Stimulated activated CD8-positive, alpha-beta memory T cell treated with anti-CD3 and anti-CD28 coated beads, Interleukin-2, amount 100 ng/mL, for 48 hours (primary cell): Measurements from ENCODE around the gene ADRA2B.
"Not testable (repeated sequence)": the region's sequence is repeated elsewhere in the genome, so short reads cannot be mapped to it uniquely, and the experiment has no call there.

Experiments used
- DNase-seq, 2 donors: peaks; one replicate each; pipeline ENCODE4 v3.0.0-alpha.2; 2020; ENCODE audit warnings: low read depth in 2 of 2

Gene ADRA2B

GRCh38 chr2:96116424-96116878, at the start of gene ADRA2B:
Gene ADRA2B (minus strand): TSS chr2:96116571. CDS start chr2:96116149, 422 bp downstream.
- peak; percentile 65 to 67 for DNase-seq

- no peak for DNase-seq
Observed at GRCh38 chr2:96164459-96165184, 48.3 kb upstream of the ADRA2B start.

DNA sequence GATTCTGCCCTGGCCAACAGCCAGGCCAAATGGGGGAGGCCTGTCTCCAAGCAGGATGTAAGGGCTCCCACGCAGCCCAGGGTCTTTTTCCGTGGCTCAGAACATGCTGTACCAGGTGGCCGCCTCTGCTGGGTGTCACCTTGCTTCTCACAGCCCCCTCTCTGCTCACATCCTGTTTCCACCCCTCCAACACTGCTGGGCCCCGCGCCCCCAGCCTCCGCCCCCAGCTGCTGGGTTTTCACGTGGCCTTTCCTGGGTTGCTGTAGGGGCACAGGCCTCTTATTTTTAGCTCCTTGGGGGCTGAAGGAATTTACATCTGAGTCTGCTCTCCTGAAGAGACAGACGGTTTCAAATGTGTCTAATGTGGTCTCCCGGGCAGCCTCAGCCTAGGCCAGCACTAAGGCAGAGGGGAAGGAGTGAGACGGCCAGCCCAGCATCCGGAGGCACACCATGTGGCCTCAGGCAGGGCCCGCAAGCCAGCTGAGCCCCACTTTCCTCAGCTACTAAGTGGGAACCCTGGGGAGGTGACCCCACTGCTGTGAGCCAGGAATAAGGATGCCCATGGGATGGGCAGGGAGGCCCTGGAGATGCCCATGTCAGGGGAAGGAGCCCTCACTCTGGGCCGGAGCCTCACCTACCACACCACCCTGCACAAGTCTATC, 47.5 kb upstream of the ADRA2B start:
- DNase-seq, result peak; percentile 78 to 87

DNA sequence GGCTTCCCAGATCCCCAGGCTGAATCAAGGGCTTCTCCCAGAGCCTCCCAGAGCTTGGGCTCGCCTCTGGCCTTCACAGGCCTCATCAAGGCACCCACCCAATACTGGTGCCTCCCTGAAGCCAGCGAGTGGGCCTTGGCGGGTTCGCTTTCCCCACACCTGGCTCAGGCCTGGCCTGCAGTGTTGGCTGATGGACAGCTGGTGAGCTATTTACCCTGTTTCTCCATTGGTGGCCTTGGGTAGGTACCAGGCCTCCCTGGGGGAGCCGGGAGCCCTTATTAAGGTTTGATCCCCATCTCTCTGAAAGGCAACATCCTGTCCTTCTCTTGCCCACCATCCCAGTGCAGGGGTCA, 47.0 kb upstream of the ADRA2B start:
- no peak for DNase-seq

- no peak for DNase-seq
Observed at GRCh38 chr2:96161898-96162297, 45.5 kb upstream of the ADRA2B start.

GRCh38 chr2:96160366-96160765, 44.0 kb upstream of the ADRA2B start:
- DNase-seq, result not testable (repeated sequence)

DNA sequence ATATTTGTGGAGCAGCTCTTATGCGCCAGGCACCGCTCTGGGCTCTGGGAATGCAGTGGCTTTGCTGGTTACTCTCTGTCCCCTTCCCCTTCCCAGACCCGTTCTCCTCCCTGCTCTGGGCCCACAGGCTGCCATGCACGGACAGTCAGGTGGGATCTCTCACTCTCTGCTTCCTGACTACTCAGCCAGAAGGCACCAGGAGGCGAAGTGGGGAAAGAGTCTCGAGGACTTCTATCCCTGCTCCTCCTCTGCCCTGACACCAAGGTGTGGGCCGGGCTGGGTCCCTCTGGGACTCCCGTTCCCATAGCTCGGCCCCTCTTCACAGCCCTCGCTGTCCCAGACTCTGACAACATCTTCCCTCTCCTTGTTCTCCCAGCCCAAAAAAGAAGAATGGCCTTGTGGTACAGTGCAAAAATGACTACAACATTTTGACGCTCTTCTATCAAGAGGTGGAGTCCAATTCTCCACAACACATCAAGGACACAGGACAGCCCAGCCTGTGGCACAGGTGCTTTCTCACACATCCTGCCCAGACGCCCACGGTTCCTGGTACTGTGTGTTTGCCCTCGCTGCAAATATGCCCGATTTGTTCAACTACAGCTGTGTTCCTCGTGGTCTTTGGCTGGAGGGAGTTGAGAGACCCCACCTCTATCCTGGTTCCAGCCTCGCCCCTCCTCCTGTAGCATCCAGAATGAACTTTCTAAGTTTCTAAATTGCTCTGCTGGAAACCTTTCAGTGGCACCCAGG, 42.9 kb upstream of the ADRA2B start:
- DNase-seq, result no peak

DNA sequence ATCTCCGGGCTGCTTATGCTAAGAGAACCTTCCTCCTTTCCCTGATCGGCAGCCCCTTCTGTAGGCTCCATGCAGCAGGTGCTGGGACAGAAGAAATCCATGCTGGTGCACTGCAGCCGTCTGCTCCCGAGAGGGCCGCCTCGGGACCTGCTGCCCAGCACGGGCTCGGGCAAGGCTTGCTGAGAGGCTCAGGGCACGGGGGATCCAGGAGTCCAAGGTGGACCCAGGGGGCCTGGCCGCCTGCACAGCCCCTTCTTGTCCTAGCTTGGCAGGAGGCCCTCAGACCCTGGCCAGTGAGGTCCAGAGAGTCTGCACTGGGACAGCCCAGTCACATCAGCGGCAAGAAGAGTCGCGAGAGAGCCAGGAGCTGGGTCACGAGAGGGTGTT, 42.2 kb upstream of the ADRA2B start:
- DNase-seq, result no peak

GRCh38 chr2:96157649-96158553, 41.5 kb upstream of the ADRA2B start:
- DNase-seq, result peak; percentile 95 to 97

DNA sequence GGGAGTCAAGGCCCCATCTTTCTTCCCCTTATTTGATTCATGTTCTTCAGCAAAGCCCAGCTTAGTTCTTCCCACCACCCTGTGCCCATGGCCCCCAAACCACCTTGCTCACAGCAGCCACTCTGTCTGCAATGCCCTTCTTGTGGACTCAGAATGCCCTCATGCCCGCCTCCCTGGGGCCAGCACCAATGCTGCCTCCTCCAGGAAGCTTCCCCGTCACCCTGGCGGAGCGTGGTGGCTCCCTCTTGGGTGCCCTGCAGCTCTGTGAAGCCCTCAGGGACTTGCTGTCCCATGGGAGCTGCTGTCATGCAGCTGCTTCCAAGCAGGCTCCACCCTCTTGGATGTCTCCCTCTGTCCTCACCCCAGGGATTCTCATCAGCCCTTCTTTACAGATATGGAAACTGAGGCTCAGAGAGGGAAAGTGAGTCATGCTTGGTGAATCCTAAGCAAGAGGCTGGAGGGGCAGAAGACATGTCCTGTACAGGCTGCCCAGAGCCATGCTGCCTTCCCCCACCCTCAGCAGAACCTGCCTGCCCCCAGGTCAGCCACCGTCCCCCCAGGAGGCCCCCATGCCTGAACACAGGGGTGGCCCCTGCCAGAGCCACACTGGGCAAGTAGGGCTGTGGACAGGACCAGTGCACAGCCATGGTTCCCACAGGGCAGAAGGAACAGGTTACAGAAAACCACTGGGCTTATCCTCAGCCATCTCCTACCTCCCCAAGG, 40.7 kb upstream of the ADRA2B start:
- no peak for DNase-seq

DNA sequence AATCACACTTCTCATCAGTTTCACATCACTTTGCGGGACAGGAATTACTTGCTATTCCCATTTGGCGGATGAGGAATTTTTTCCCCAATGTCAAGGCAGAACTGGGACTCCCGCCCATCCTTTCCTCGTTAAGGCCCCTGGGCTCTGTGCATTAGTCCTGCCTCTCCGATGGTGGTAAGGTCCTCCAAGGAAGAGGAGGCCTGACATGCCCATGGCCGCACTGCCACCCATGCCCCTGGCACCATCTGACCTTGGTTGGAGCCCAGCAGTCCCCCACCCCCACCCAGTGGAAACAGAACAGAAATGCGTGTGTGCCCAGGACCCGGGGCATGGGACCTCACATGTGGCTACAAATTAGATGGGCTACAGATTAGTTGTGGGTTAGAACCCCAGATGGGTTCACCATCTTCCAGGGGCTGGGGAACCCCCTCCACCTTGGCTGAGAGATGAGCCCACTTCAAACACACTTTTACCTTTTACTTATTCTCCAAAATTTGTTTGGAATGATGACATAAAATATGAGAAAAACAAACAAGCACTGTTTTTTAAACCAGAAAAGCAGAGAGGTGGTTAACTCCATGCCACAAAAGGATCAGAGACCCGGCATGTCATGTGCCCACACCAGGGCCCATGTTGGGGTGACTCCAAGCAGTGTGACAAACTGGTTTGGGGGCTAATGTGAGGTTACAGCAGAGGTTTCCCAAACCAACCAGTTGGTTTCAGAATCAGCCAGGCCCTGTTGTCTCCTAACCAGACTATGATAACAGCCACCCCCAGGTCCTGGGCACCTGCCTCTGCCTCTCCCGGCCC, 39.8 kb upstream of the ADRA2B start:
- DNase-seq, result no peak

GRCh38 chr2:96154506-96155380, 38.4 kb upstream of the ADRA2B start:
- no peak for DNase-seq

DNA sequence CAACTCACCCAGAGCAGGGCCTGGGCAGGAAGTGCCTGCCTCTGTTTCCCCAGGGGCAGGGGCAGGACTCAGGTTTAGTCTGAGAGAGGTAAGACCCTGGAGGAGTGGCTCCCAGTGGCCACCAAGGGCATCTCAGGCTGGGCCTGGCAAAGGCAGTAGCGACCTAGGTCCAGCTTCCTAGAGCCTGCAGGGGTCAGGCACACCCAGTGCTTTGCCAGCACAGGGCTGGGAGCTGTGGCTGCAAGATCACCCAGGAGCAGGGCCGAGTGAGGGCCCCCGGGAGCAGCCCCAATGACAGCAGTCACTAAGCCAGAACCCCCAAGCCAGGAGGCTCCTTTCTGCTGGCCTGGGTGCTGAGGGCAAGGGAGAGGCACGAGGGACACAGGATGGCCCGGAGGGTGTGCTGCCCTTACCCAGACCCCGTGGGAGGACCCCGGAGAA, 37.6 kb upstream of the ADRA2B start:
- no peak for DNase-seq

- no peak for DNase-seq
Observed at GRCh38 chr2:96153291-96153713, 36.9 kb upstream of the ADRA2B start.

DNA sequence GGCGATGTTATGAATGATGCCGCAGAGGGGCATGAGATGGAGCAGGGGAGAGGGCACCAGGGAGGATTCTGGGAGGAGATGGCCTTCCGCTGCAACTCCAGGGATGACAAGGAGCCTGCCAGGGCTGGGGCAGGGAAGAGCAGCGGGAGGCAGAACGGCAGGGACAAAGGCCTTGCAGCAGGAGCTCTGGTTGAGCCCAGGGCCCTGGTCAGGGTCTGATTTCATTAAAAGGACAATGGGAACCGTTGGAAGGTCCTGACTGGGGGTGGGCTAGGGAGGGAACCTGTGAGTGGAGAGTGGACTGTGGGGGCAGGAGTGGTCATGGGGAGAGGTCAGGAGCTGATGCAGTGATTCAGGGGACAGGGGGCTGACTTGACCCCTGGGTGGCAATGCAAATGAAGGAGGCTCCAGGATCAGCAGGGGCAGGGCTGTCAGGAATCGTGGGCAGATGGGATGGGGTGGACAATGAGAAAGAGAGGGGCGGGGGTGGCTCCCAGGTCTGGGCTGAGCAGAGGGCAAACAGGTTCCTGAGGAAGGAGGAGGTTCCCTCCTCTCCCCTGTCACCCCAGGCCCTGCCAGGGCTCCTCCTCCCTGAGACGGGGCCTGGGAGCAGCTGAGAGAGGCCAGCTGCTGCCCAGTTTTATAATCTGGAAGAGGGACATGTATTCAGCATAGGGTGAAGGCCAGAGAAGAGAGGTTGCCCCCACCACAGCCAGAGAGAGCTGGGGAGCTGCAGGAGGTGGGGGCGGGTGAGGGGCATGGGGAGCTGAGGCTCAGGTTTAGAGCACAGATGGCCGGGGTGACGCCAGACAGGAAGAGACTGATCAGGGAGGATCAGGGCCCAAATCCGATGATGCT, 36.2 kb upstream of the ADRA2B start:
- no peak for DNase-seq

DNA sequence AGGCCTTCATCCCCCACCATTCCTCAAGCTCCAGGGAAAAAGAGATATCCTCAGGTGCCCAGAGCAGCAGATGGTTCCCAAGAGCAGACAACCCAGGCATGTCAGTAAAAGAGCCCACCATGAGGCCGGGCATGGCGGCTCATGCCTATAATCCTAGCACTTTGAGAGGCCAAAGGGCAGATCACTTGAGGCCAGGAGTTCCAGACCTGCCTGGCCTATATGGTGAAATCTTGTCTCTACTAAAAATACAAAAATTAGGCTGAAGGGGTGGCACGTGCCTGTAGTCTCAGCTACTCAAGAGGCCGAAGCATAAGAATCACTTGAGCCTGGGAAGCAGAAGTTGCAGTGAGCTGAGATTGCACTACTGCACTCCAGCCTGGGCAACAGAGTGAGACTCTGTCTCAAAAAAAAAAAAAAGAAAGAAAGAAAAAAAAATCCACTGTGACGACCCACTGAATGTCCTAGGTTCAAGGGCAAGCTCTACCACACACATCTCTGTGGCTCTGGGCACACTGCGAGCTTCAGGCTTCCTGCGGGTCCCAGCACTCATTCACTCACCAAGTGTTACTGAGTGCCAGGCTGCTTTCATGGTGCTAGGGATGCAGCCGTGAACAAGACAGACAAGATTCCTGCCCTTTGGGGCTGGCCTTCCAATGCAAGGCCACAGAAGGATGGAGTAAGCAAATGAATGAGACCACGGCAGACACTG, 35.4 kb upstream of the ADRA2B start:
- DNase-seq, result no peak

DNA sequence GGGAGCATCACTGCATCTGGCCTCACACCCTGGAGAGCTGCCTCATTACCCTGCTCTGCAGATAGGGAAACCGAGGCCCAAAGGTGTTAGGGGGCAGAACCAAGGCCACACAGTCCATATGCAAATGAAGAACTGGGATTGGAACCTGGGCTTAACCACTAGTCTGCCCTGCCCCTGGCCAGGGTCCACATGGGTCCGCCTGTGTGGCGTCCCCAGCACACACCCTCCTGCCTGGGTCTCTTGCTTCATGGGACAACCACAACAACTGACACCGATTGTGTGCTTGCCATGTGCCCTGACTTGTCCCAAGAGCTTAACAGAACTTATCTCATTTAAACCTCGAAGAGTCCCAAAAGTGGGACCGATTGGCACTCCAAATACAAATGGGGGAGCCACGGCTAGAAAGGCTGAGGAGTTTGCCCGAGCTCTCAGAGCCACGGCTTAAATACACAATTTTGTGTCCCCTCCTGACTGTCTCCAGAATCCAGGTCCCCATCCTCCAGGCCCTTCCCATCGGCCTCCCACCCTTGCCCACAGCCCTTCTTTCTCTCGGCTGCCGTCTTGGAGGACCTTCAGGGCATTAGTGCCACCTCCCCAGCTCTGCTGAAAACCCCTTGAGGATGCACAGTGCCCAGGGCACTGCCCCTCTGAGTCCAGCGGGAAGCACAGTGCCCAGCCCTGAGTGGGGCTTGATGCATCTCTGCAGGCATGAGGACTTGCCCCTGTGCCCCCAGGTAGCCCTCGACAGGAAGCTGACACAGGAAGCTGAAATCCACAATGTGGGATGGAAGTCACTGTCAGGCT, 34.6 kb upstream of the ADRA2B start:
- no peak for DNase-seq
